Rectal smooth muscle tissue (tissue), 1 donor: ENCODE measurements around the gene C17orf67.

Experiments
- H3K27ac ChIP-seq: one replicate; pipeline ENCODE4 v1.7.0; 2013; ENCODE audit warnings: low read depth, low read length, inconsistent platforms
- H3K27me3 ChIP-seq: one replicate; pipeline ENCODE4 v1.7.0; 2013; ENCODE audit warnings: low read length; ENCODE audit not compliant: control insufficient read depth, insufficient read depth
- H3K36me3 ChIP-seq: one replicate; pipeline ENCODE4 v1.7.0; 2013; ENCODE audit warnings: low read length; ENCODE audit not compliant: control insufficient read depth, insufficient read depth
- H3K4me1 ChIP-seq: one replicate; pipeline ENCODE4 v1.7.0; 2013; ENCODE audit warnings: low read length; ENCODE audit not compliant: control insufficient read depth, insufficient read depth
- H3K4me3 ChIP-seq: one replicate; pipeline ENCODE4 v1.7.0; 2013; ENCODE audit warnings: low read length
- H3K9ac ChIP-seq: one replicate; pipeline ENCODE4 v1.7.0; 2013; ENCODE audit warnings: low read length

C17orf67 gene

GRCh38 chr17:56831369-56832095 lies 2.2 kb downstream of the C17orf67 start:
- Histone ChIP-seq H3K9ac (no peak overlapping the region), H3K36me3 (no peaks in the 10 kb centered on the region), H3K4me1 (peaks cover 8% of the 10 kb centered on the region), H3K27me3 (no peaks in the 10 kb centered on the region), H3K4me3 (no peak overlapping the region), H3K27ac (no peak overlapping the region)

DNA sequence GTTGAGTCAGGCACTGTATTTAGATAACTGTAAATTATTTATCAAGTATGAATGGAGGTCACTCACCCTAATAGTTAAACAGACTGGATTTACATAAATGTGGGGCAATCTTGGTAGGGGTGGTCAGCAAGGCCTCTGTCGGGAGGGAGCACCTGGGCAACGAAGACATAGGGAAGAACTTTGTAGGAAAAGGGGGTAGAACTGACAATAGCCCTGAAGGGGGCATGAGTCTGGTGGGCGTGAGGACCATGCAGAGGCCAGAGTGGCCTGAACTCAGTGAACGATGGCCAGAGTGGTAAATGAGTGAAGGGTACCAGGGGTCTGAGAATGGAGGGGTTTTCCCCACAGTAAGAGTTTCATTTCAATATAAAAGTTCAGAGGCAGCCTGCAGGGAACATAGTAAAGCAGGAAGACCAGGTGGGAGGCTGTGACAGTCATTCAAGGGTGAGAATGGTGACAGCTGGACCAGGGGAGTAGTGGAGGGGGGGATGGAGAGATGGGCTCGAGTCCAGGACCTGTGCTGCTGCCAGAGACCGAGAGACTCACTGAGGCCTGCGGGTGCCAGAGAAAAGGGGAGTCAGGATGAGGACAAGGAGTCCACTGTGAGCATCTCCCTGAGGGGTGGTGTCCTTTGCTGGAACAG lies 2.9 kb downstream of the C17orf67 start:
- Histone ChIP-seq H3K4me1 (peaks cover 8% of the 10 kb centered on the region), H3K27ac (no peak overlapping the region), H3K9ac (no peak overlapping the region), H3K4me3 (no peak overlapping the region), H3K36me3 (no peaks in the 10 kb centered on the region), H3K27me3 (no peaks in the 10 kb centered on the region)

GRCh38 chr17:56826611-56827414 lies 6.9 kb downstream of the C17orf67 start:
- Histone ChIP-seq H3K9ac (no peak overlapping the region), H3K4me1 (no peaks in the 10 kb centered on the region), H3K36me3 (no peaks in the 10 kb centered on the region), H3K27me3 (no peaks in the 10 kb centered on the region), H3K4me3 (no peak overlapping the region), H3K27ac (no peak overlapping the region)

- no peaks in the 10 kb centered on the region for H3K27me3 ChIP-seq
- H3K27ac ChIP-seq: no peak overlapping the region
- H3K9ac ChIP-seq: no peak overlapping the region
- no peaks in the 10 kb centered on the region for H3K4me1 ChIP-seq
- H3K4me3 ChIP-seq: no peak overlapping the region
- no peaks in the 10 kb centered on the region for H3K36me3 ChIP-seq
Observed at GRCh38 chr17:56824503-56824902, 9.2 kb downstream of the C17orf67 start.

DNA sequence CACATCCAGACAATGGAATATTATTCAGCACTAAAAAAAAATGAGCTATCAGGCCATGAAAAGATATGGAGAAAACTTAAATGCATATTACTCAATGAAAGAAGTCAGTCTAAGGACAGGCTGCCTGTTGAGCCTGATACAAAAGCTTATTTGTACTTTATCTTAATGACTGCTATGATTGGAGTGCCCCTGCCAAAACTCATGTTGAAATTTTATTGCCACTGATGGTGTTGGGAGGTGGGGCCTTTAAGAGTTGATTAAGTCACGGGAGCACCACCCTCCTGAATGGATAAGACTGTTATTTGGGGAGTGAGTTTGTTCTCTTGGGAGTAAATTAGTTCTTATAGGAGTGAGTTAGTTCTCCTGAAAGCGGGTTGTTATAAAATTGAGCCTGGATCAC lies 9.9 kb downstream of the C17orf67 start:
- Histone ChIP-seq H3K4me3 (no peak overlapping the region), H3K27ac (no peak overlapping the region), H3K9ac (no peak overlapping the region), H3K27me3 (no peaks in the 10 kb centered on the region), H3K4me1 (no peaks in the 10 kb centered on the region), H3K36me3 (no peaks in the 10 kb centered on the region)

- Histone ChIP-seq H3K4me1 (no peaks in the 10 kb centered on the region), H3K4me3 (no peak overlapping the region), H3K36me3 (no peaks in the 10 kb centered on the region), H3K27ac (no peak overlapping the region), H3K9ac (no peak overlapping the region), H3K27me3 (no peaks in the 10 kb centered on the region)
Observed at GRCh38 chr17:56822725-56823124, 11.0 kb downstream of the C17orf67 start.

GRCh38 chr17:56821847-56822534 lies 11.7 kb downstream of the C17orf67 start:
- Histone ChIP-seq H3K4me1 (no peaks in the 10 kb centered on the region), H3K4me3 (no peak overlapping the region), H3K27ac (no peak overlapping the region), H3K27me3 (no peaks in the 10 kb centered on the region), H3K36me3 (no peaks in the 10 kb centered on the region), H3K9ac (no peak overlapping the region)

DNA sequence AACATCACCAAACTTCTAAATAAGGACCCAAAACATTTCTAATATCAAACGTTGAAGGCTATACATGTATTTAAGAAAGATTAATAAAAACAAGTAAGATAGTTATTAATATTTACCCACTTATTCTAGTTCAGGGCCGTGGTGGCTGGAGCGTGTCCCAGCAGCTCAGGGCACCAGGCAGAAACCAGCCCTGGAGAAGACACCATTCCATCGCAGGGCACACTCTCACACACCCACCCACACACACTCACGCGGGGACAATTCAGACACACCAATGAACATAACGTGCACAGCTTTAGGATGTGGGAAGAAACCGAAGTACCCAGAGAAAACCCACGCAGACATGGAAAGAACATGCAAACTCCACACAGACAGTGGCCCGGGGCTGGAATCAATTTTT lies 13.5 kb downstream of the C17orf67 start:
- Histone ChIP-seq H3K27me3 (no peaks in the 10 kb centered on the region), H3K4me3 (no peak overlapping the region), H3K36me3 (no peaks in the 10 kb centered on the region), H3K27ac (no peak overlapping the region), H3K4me1 (no peaks in the 10 kb centered on the region), H3K9ac (no peak overlapping the region)

DNA sequence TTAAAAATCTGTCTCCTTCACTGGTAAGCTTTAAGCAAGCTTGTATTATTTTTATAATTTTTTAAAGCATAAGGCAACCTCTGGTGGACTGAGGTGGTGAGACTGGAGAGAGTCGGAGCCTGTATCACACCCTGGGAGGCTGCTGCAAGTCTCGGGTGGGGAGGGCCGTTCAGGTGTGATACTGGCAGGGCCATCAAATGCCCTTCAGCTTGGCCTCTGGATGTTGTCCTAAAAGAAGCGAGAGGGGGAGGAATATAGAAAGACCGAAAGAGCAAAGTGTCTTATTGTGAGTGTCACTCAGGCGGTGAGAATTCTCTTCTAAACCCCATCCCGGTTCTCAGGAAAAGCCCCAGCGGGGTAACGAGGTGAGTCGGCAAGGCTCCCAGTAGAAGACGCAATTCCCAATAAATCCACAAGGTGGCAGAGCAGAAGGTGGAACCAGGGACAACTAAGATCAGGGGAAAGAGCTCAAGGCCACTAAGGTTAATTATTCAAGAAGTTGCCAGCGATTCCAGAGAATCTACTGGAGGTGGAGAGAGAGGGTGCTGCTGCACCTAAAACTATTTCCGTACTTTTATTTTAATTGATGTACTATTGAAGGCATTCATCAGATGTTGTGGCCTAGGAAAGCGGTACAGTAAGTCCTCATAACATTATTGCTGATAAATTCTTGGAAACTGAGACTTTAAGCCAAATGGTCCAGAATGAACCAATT lies 14.1 kb downstream of the C17orf67 start:
- no peak overlapping the region for H3K4me3 ChIP-seq
- no peaks in the 10 kb centered on the region for H3K4me1 ChIP-seq
- H3K36me3 ChIP-seq: no peaks in the 10 kb centered on the region
- no peaks in the 10 kb centered on the region for H3K27me3 ChIP-seq
- no peak overlapping the region for H3K27ac ChIP-seq
- H3K9ac ChIP-seq: no peak overlapping the region

- Histone ChIP-seq H3K27me3 (no peaks in the 10 kb centered on the region), H3K27ac (no peak overlapping the region), H3K36me3 (no peaks in the 10 kb centered on the region), H3K4me3 (no peak overlapping the region), H3K4me1 (no peaks in the 10 kb centered on the region), H3K9ac (no peak overlapping the region)
Observed at GRCh38 chr17:56819030-56819429, 14.7 kb downstream of the C17orf67 start.

- Histone ChIP-seq H3K27me3 (no peaks in the 10 kb centered on the region), H3K36me3 (no peaks in the 10 kb centered on the region), H3K4me1 (no peaks in the 10 kb centered on the region), H3K4me3 (no peak overlapping the region), H3K27ac (no peak overlapping the region), H3K9ac (no peak overlapping the region)
Observed at GRCh38 chr17:56817066-56817465, 16.7 kb downstream of the C17orf67 start.

- Histone ChIP-seq H3K9ac (no peak overlapping the region), H3K4me1 (no peaks in the 10 kb centered on the region), H3K27me3 (no peaks in the 10 kb centered on the region), H3K36me3 (no peaks in the 10 kb centered on the region), H3K27ac (no peak overlapping the region), H3K4me3 (no peak overlapping the region)
Observed at GRCh38 chr17:56815711-56816110, 18.0 kb downstream of the C17orf67 start.
